GM12865 (cell line): Measurements from ENCODE around the gene SLC6A4.

ENCODE experiments used
- DNase-seq: peaks from one replicate; pipeline ENCODE4 v3.0.0; 2010; ENCODE audit warnings: low read depth
- H3K4me3 ChIP-seq: 2 replicates; pipeline ENCODE4 v1.5.1; 2011; ENCODE audit warnings: mild to moderate bottlenecking, low read depth, low read length, control low read depth
- CTCF ChIP-seq: IDR thresholded peaks from 2 replicates; pipeline ENCODE4 v1.5.1; 2011; ENCODE audit warnings: low read length, control low read depth, low read depth, inconsistent platforms; ENCODE audit not compliant: insufficient read depth; ENCODE audit errors: missing control alignments

The SLC6A4 gene

GRCh38 chr17:30249460-30249859 lies 14.0 kb upstream of the SLC6A4 start:
- TF ChIP-seq CTCF: no peak
- no peak for DNase-seq
- H3K4me3 ChIP-seq: no peak overlapping the region

- no peak for DNase-seq
- H3K4me3 ChIP-seq: no peak overlapping the region
- TF ChIP-seq CTCF: no peak
These were observed 13.3 kb upstream of the SLC6A4 start for GRCh38 chr17:30248786-30249185.

- no peak overlapping the region for H3K4me3 ChIP-seq
These were observed 11.0 kb upstream of the SLC6A4 start for GRCh38 chr17:30246460-30246859.

GRCh38 chr17:30244853-30245385 lies 9.4 kb upstream of the SLC6A4 start:
- TF ChIP-seq CTCF: no peak
- no peak overlapping the region for H3K4me3 ChIP-seq
- no peak for DNase-seq

More at GRCh38 chr17:30246460-30246859, 11.0 kb upstream of the SLC6A4 start:
- no peak for TF ChIP-seq CTCF
- no peak for DNase-seq

GRCh38 chr17:30243568-30243967 lies 8.1 kb upstream of the SLC6A4 start:
- H3K4me3 ChIP-seq: no peak overlapping the region
- TF ChIP-seq CTCF: no peak
- no peak for DNase-seq

GRCh38 chr17:30243002-30243401 lies 7.5 kb upstream of the SLC6A4 start:
- H3K4me3 ChIP-seq: no peak overlapping the region
- no peak for TF ChIP-seq CTCF
- DNase-seq: no peak

- no peak for TF ChIP-seq CTCF
- no peak overlapping the region for H3K4me3 ChIP-seq
- no peak for DNase-seq
These were observed 5.6 kb upstream of the SLC6A4 start for GRCh38 chr17:30241051-30241450.
